Measurements from ENCODE around the gene SLC48A1.

SLC48A1 gene

GRCh38 chr12:47739979-47740378, 33.1 kb upstream of the SLC48A1 start:
- no peak for DNase-seq (ENCODE audit: extremely low read depth, low read depth)
- no peak for TF ChIP-seq CTCF (IDR thresholded peaks at IDR 0.05; ENCODE audit: low read depth, low read length)

- DNase-seq (ENCODE audit: extremely low read depth, low read depth): no peak
- no peak for TF ChIP-seq CTCF (IDR thresholded peaks at IDR 0.05; ENCODE audit: low read depth, low read length)
Measured at GRCh38 chr12:47740606-47741339, 32.3 kb upstream of the SLC48A1 start.

- no peak for TF ChIP-seq CTCF (IDR thresholded peaks at IDR 0.05; ENCODE audit: low read depth, low read length)
- DNase-seq (ENCODE audit: extremely low read depth, low read depth): no peak
Measured at GRCh38 chr12:47741340-47741703, 31.7 kb upstream of the SLC48A1 start.

- DNase-seq (ENCODE audit: extremely low read depth, low read depth): no peak
- peak; percentile 97 for TF ChIP-seq CTCF (IDR thresholded peaks at IDR 0.05; ENCODE audit: low read depth, low read length)
Measured at GRCh38 chr12:47742253-47742825, 30.7 kb upstream of the SLC48A1 start.

- DNase-seq (ENCODE audit: extremely low read depth, low read depth): no peak
- TF ChIP-seq CTCF (IDR thresholded peaks at IDR 0.05; ENCODE audit: low read depth, low read length): no peak
Measured at GRCh38 chr12:47743311-47743860, 29.7 kb upstream of the SLC48A1 start.

GRCh38 chr12:47744005-47744651, 28.9 kb upstream of the SLC48A1 start:
- TF ChIP-seq CTCF (IDR thresholded peaks at IDR 0.05; ENCODE audit: low read depth, low read length): peak; percentile 17
- DNase-seq (ENCODE audit: extremely low read depth, low read depth): no peak

All from AG09319 (cell line).